Neural cell (in vitro differentiated cells): ENCODE results near the gene PROZ. TPM values are rescaled to one million over a fixed set of nuclear protein-coding genes. Genes with fewer than 3 reads are reported as not detected.

ENCODE experiments used
- H2AFZ ChIP-seq: fragments of 200-600, 300-800 bp; sonication (generic), shearing (Covaris generic); 2 replicates; pipeline ENCODE4 v1.6.0; 2014; ENCODE audit warnings: low read depth, mild to moderate bottlenecking, antibody characterized with exemption, low read length, moderate library complexity
- H3F3A ChIP-seq: fragments of 200-600 bp; shearing (Covaris generic); 2 replicates; pipeline ENCODE4 v1.6.1; 2016; ENCODE audit warnings: mild to moderate bottlenecking, moderate library complexity, mixed read lengths, antibody characterized with exemption, low read length; ENCODE audit not compliant: insufficient read depth, poor library complexity, severe bottlenecking
- H3K27ac ChIP-seq: fragments of 200-600, 300-800 bp; sonication (generic), shearing (Covaris generic); 2 replicates; pipeline ENCODE4 v1.5.1; 2014; ENCODE audit warnings: mild to moderate bottlenecking, low read length, moderate library complexity
- H3K27me3 ChIP-seq: fragments of 300-800, 200-600 bp; sonication (generic), shearing (Covaris generic); 2 replicates; pipeline ENCODE4 v1.6.0; 2014; ENCODE audit warnings: mild to moderate bottlenecking, low read depth, low read length, moderate library complexity; ENCODE audit not compliant: insufficient read depth
- H3K36me3 ChIP-seq: fragments of 300-800, 200-600 bp; sonication (generic), shearing (Covaris generic); 2 replicates; pipeline ENCODE4 v1.5.1; 2014; ENCODE audit warnings: mild to moderate bottlenecking, antibody characterized with exemption, low read length, moderate library complexity; ENCODE audit not compliant: insufficient read depth
- H3K4me2 ChIP-seq: fragments of 300-800, 200-600 bp; sonication (generic), shearing (Covaris generic); 2 replicates; pipeline ENCODE4 v1.6.0; 2014; ENCODE audit warnings: mild to moderate bottlenecking, low read length
- H3K4me3 ChIP-seq: fragments of 300-800, 200-600 bp; sonication (generic), shearing (Covaris generic); 2 replicates; pipeline ENCODE4 v1.5.1; 2014; ENCODE audit warnings: mild to moderate bottlenecking, low read length, moderate library complexity
- H3K79me2 ChIP-seq: fragments of 200-600 bp; shearing (Covaris generic); replicated peaks from 2 replicates; pipeline ENCODE4 v1.6.0; 2014; ENCODE audit warnings: mild to moderate bottlenecking, low read length, moderate library complexity; ENCODE audit not compliant: insufficient read depth
- H3K9ac ChIP-seq: fragments of 300-800, 200-600 bp; sonication (generic), shearing (Covaris generic); 2 replicates; pipeline ENCODE4 v1.6.1; 2016; ENCODE audit warnings: mild to moderate bottlenecking, low read length, mixed read lengths
- H3K9me2 ChIP-seq: fragments of 200-600 bp; shearing (Covaris generic); 2 replicates; pipeline ENCODE4 v1.6.1; 2016; ENCODE audit warnings: mild to moderate bottlenecking, low read length, mixed read lengths; ENCODE audit not compliant: insufficient read depth
- H3K9me3 ChIP-seq: fragments of 200-600, 300-800 bp; sonication (generic), shearing (Covaris generic); 2 replicates; pipeline ENCODE4 v1.6.1; 2016; ENCODE audit warnings: mild to moderate bottlenecking, mixed run types, low read length, moderate library complexity, mixed read lengths
- H4K20me1 ChIP-seq: fragments of 200-600 bp; shearing (Covaris generic); 2 replicates; pipeline ENCODE4 v1.6.1; 2016; ENCODE audit warnings: mild to moderate bottlenecking, mixed run types; ENCODE audit not compliant: insufficient read depth
- EP300 ChIP-seq: fragments of 450-650 bp; conservative IDR thresholded peaks from 2 replicates; pipeline ENCODE4 v1.6.1; 2014; ENCODE audit warnings: antibody characterized with exemption, mild to moderate bottlenecking, moderate library complexity; ENCODE audit not compliant: poor library complexity, severe bottlenecking
- EZH2 ChIP-seq: fragments of 200-600, 300-800 bp; shearing (Covaris generic), sonication (generic); IDR thresholded peaks from 2 replicates; pipeline ENCODE4 v1.6.1; 2014; ENCODE audit warnings: antibody characterized with exemption, low read length, borderline replicate concordance, mild to moderate bottlenecking; ENCODE audit not compliant: insufficient read depth, poor library complexity, severe bottlenecking
- MXI1 ChIP-seq: fragments of 450-650 bp; conservative IDR thresholded peaks from 2 replicates; pipeline ENCODE4 v1.6.1; 2014; ENCODE audit warnings: antibody characterized with exemption, mild to moderate bottlenecking; ENCODE audit not compliant: poor library complexity, severe bottlenecking
- POLR2AphosphoS5 ChIP-seq: IDR thresholded peaks from 2 replicates; pipeline ENCODE4 v1.6.1; 2012
- RAD21 ChIP-seq: fragments of 450-650 bp; conservative IDR thresholded peaks from 2 replicates; pipeline ENCODE4 v1.6.1; 2014; ENCODE audit warnings: antibody characterized with exemption, mild to moderate bottlenecking, moderate library complexity
- SMC3 ChIP-seq: fragments of 450-650 bp; conservative IDR thresholded peaks from 2 replicates; pipeline ENCODE4 v1.6.1; 2014; ENCODE audit warnings: antibody characterized with exemption, mild to moderate bottlenecking, moderate library complexity; ENCODE audit not compliant: poor library complexity
- TAF1 ChIP-seq: IDR thresholded peaks from 2 replicates; pipeline ENCODE4 v1.6.1; 2012; ENCODE audit warnings: low read depth
- polyA plus RNA-seq: library from polyadenylated mRNA; depleted of rRNA; stranded (reverse); fragments of >200 nt; gene quantifications from 2 replicates; pipeline ENCODE4 v1.2.3, GENCODE V29; 2014
- TF ChIP-seq, protein P1 (sequence below): IDR thresholded peaks from 2 replicates; pipeline ENCODE4 v1.6.1; 2012; ENCODE audit warnings: borderline replicate concordance
- TF ChIP-seq, protein P2 (sequence below): fragments of 450-650 bp; IDR thresholded peaks from 2 replicates; pipeline ENCODE4 v1.5.1; 2014; ENCODE audit warnings: antibody characterized with exemption, mild to moderate bottlenecking, moderate library complexity; ENCODE audit not compliant: poor library complexity, severe bottlenecking

PROZ gene
- polyA plus RNA-seq, 1 donor from 2014 or later = not detected

DNA sequence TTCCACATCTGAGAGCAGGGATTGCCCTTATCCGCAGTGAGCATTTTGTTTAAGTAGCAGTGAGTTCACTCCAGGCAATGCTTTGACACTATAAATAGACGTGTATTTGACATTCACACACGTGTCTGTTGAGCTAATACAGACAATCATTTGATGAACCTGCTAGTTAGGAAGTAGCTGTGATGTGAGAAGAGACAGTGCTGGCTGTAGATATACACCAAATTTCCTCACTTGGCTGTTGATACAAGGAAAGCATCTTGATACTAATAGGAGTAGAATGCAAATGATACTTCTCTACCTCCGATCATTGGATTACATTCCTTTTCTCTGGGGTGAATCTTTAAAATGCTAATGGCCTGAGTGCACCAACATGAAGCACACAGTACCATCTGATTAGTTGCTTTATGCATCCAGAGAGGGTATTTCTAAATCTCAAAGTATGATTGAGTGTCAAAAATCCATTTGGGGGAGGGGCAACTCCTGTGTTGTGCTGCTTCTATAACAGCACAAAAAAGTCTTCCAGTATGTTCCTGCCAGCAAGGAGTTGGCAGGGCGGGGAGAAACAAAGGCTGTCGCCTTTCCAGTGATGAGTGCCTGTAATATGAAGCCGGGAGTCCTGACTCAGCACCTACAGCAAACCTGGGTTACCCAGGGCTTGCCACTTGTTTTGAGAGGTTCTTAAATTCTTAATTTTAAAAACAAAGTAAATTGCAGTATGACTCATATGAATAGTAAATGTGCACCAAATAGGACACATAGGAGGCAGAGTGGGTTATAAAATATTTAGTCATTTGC is 58.0 kb downstream of the PROZ start:
- Histone ChIP-seq H3K4me3 (peak overlapping the region; percentile 56), H4K20me1 (no peaks in the 10 kb centered on the region), H3F3A (no peaks in the 10 kb centered on the region), H3K9ac (peak overlapping the region; percentile 59), H3K9me2 (no peaks in the 10 kb centered on the region), H3K4me2 (peak overlapping the region; percentile 22), H3K79me2 (peaks cover 53% of the 10 kb centered on the region), H3K36me3 (no peaks in the 10 kb centered on the region), H2AFZ (no peak overlapping the region), H3K9me3 (no peaks in the 10 kb centered on the region), H3K27me3 (no peaks in the 10 kb centered on the region), H3K27ac (peak overlapping the region; percentile 81)
- TF ChIP-seq EZH2 (no peak), SMC3 (peak; percentile 22), TAF1 (no peak), RAD21 (no peak), EP300 (peak; percentile 54), POLR2AphosphoS5 (peak; percentile 57), MXI1 (peak; percentile 55)
- TF ChIP-seq, protein P1, sequence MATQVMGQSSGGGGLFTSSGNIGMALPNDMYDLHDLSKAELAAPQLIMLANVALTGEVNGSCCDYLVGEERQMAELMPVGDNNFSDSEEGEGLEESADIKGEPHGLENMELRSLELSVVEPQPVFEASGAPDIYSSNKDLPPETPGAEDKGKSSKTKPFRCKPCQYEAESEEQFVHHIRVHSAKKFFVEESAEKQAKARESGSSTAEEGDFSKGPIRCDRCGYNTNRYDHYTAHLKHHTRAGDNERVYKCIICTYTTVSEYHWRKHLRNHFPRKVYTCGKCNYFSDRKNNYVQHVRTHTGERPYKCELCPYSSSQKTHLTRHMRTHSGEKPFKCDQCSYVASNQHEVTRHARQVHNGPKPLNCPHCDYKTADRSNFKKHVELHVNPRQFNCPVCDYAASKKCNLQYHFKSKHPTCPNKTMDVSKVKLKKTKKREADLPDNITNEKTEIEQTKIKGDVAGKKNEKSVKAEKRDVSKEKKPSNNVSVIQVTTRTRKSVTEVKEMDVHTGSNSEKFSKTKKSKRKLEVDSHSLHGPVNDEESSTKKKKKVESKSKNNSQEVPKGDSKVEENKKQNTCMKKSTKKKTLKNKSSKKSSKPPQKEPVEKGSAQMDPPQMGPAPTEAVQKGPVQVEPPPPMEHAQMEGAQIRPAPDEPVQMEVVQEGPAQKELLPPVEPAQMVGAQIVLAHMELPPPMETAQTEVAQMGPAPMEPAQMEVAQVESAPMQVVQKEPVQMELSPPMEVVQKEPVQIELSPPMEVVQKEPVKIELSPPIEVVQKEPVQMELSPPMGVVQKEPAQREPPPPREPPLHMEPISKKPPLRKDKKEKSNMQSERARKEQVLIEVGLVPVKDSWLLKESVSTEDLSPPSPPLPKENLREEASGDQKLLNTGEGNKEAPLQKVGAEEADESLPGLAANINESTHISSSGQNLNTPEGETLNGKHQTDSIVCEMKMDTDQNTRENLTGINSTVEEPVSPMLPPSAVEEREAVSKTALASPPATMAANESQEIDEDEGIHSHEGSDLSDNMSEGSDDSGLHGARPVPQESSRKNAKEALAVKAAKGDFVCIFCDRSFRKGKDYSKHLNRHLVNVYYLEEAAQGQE = no peak
- TF ChIP-seq, protein P2, sequence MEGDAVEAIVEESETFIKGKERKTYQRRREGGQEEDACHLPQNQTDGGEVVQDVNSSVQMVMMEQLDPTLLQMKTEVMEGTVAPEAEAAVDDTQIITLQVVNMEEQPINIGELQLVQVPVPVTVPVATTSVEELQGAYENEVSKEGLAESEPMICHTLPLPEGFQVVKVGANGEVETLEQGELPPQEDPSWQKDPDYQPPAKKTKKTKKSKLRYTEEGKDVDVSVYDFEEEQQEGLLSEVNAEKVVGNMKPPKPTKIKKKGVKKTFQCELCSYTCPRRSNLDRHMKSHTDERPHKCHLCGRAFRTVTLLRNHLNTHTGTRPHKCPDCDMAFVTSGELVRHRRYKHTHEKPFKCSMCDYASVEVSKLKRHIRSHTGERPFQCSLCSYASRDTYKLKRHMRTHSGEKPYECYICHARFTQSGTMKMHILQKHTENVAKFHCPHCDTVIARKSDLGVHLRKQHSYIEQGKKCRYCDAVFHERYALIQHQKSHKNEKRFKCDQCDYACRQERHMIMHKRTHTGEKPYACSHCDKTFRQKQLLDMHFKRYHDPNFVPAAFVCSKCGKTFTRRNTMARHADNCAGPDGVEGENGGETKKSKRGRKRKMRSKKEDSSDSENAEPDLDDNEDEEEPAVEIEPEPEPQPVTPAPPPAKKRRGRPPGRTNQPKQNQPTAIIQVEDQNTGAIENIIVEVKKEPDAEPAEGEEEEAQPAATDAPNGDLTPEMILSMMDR = no peak

DNA sequence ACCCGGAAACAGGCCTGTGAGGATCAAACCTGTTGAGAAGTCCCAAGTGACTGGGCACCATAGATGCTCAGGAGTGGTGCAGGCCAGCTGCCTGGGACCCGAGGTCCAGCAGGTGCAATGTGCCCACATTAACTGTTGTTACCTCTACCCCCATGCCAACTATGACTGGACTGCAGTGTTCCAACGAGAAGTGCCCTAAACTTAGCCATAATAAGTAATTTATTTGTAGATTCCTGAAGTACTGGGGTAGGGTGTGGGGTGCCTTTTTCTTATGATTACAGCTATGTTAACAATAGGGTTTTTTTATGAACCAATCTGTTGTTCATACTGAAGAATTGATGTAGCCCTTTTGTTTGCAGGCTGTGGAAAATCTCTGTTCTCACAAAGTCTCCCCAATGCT is 60.1 kb downstream of the PROZ start:
- H3K27ac ChIP-seq = no peak overlapping the region
- H4K20me1 ChIP-seq = no peaks in the 10 kb centered on the region

More for the DNA sequence above, 60.1 kb downstream of the PROZ start:
- Histone ChIP-seq H3K9me3 (no peaks in the 10 kb centered on the region), H3K27me3 (no peaks in the 10 kb centered on the region), H3K4me2 (no peak overlapping the region), H3F3A (no peaks in the 10 kb centered on the region), H3K36me3 (no peaks in the 10 kb centered on the region), H2AFZ (no peak overlapping the region), H3K9me2 (no peaks in the 10 kb centered on the region), H3K4me3 (no peak overlapping the region), H3K79me2 (peaks cover 33% of the 10 kb centered on the region), H3K9ac (no peak overlapping the region)
- TF ChIP-seq, protein P2 = no peak
- TF ChIP-seq, protein P1 = no peak
- TF ChIP-seq POLR2AphosphoS5 = no peak
- TF ChIP-seq EZH2 = no peak
- TF ChIP-seq MXI1 = no peak
- no peak for TF ChIP-seq SMC3
- no peak for TF ChIP-seq RAD21
- TF ChIP-seq EP300 = no peak
- no peak for TF ChIP-seq TAF1
